ENCODE data around the gene FGGY.

The FGGY gene

DNA sequence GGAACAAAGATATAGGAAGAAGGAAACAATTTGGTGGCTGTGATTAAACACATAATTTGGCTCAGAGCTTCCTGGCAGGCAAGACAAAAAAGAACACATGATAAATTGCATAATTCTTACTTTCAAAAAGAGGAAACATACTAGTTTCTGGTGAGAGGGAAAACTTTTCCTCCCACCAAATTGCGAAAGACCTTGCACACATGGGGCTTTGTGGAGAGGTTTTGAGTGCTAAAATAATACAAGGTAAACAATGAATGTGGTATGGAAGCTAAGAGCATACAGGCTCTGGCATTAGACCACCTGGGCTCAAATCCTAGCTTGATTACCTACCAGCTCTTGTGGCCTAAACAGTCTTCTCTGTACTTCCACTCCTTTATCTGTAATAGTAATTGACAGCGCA lies 377.7 kb downstream of the FGGY start:
- no peak overlapping the region for H3K4me3 ChIP-seq (replicated peaks; ENCODE audit: low read depth, low read length)
- peak; percentile 77 for DNase-seq (ENCODE audit: low read depth)
- TF ChIP-seq, protein P1, sequence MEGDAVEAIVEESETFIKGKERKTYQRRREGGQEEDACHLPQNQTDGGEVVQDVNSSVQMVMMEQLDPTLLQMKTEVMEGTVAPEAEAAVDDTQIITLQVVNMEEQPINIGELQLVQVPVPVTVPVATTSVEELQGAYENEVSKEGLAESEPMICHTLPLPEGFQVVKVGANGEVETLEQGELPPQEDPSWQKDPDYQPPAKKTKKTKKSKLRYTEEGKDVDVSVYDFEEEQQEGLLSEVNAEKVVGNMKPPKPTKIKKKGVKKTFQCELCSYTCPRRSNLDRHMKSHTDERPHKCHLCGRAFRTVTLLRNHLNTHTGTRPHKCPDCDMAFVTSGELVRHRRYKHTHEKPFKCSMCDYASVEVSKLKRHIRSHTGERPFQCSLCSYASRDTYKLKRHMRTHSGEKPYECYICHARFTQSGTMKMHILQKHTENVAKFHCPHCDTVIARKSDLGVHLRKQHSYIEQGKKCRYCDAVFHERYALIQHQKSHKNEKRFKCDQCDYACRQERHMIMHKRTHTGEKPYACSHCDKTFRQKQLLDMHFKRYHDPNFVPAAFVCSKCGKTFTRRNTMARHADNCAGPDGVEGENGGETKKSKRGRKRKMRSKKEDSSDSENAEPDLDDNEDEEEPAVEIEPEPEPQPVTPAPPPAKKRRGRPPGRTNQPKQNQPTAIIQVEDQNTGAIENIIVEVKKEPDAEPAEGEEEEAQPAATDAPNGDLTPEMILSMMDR (IDR thresholded peaks at IDR 0.05; ENCODE audit: low read length, missing control alignments), result no peak

DNA sequence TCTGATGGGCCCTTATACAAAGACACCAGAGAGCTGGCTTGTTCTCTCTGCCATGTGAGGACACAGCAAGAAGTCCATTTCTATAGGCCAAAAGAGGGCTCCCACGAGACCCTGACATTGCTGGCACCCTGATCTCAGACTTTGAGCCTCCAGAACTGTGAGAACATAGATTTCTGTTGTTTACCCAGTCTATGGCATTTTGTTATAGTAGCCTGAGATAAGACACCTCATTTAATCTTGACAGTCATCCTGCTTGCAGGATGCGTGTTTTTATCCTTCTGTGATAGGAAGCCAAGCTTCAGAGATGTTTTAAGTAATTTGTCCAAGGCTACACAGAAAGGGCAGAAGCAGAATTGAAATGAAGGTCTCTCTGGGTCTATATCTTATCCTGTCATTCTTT lies 379.0 kb downstream of the FGGY start:
- TF ChIP-seq, protein P1 (IDR thresholded peaks at IDR 0.05; ENCODE audit: low read length, missing control alignments), result no peak
- no peak for DNase-seq (ENCODE audit: low read depth)
- H3K4me3 ChIP-seq (replicated peaks; ENCODE audit: low read depth, low read length), result no peak overlapping the region

GRCh38 chr1:59678040-59678439 lies 381.1 kb downstream of the FGGY start:
- peak; percentile 35 for DNase-seq (ENCODE audit: low read depth)
- H3K4me3 ChIP-seq (replicated peaks; ENCODE audit: low read depth, low read length), result no peak overlapping the region
- TF ChIP-seq, protein P1 (IDR thresholded peaks at IDR 0.05; ENCODE audit: low read length, missing control alignments), result no peak

DNA sequence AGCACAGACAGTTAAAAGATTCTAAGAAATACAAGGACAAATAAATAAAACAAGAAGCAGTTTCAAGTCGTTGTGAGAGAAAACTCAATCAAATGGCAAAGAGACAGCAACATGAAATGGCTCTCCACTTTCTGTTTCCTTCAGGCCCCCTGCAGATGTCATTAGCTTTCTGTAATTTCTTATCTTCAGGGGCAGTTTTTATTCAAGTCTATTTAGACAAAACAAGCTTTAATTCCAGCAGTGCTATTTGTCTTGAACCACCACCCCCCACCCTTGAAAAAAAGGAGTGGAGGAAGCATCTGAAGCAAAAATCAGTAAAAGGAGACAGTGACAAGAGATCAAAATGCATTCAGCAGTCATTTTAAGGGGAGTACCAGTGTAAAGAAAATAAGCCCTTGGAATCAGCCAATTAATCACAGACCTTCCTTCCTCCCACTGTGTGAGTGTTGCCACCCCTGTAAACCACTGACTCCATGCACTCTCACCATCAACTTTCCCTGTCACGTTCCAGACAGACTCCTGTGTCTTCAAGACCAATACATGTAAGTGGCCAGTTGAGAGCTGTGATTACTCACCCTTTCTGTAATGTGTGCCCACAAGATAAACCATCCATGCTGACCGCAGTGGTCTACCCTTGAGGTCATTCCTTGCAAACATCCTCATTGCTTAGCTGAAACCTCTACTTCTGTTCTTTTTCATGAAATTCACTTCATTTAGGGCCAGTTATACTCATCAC lies 381.8 kb downstream of the FGGY start:
- H3K4me3 ChIP-seq (replicated peaks; ENCODE audit: low read depth, low read length), result no peak overlapping the region
- TF ChIP-seq, protein P1 (IDR thresholded peaks at IDR 0.05; ENCODE audit: low read length, missing control alignments), result no peak
- peak; percentile 91 for DNase-seq (ENCODE audit: low read depth)

DNA sequence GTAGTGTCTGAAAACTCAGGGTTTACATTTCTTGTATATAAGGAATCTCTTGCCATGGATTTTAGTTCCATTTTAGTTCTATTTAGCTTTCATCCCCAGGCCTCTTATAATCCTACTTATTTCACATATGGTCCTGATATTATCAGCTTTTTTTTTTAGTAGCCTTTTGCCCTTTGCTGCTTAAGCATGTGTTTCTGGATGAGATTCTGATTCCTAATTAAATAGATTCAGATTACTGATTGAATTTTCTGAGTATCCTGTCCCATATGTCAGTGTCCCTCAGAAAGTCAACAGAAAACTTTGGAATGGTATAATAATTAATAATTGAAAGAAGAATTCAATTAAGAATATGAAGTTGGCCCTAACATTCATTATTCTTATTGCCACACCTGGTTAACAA lies 383.1 kb downstream of the FGGY start:
- no peak overlapping the region for H3K4me3 ChIP-seq (replicated peaks; ENCODE audit: low read depth, low read length)
- DNase-seq (ENCODE audit: low read depth), result no peak
- TF ChIP-seq, protein P1 (IDR thresholded peaks at IDR 0.05; ENCODE audit: low read length, missing control alignments), result no peak

- H3K4me3 ChIP-seq (replicated peaks; ENCODE audit: low read depth, low read length), result no peak overlapping the region
- TF ChIP-seq, protein P1 (IDR thresholded peaks at IDR 0.05; ENCODE audit: low read length, missing control alignments), result no peak
- no peak for DNase-seq (ENCODE audit: low read depth)
Measured at GRCh38 chr1:59682396-59683080, 385.6 kb downstream of the FGGY start.
